ENCODE measurements around the gene BLMH. TPM values are rescaled to one million over a fixed set of nuclear protein-coding genes. Genes with fewer than 3 reads are reported as not detected.

BLMH gene
- total and polyA plus RNA-seq, 2 experiments from 2014 or later = 36.4 to 58.7 TPM

- TF ChIP-seq ZNF462 (CRISPR knock-in tag; IDR thresholded peaks at IDR 0.05) (no peak), ZNF331 (CRISPR knock-in tag; IDR thresholded peaks at IDR 0.05; ENCODE audit: low read depth) (no peak), ETS1 (IDR thresholded peaks at IDR 0.05) (no peak), EZH2 (IDR thresholded peaks at IDR 0.05; ENCODE audit: low read depth, unreplicated experiment) (no peak)
Observed at GRCh38 chr17:30211371-30211770, 80.4 kb downstream of the BLMH start (continued).

- no peaks in the 10 kb centered on the region for H3K79me2 ChIP-seq (replicated peaks; ENCODE audit: insufficient read depth)
- no peaks in the 10 kb centered on the region for H3K4me1 ChIP-seq (ENCODE audit: insufficient read depth)
- H4K20me1 ChIP-seq (replicated peaks; ENCODE audit: insufficient read depth) = no peaks in the 10 kb centered on the region
- Mint-ChIP-seq H3K9me3 (no peaks in the 10 kb centered on the region), H3K27ac (no peak overlapping the region), H3K4me1 (peaks cover 2% of the 10 kb centered on the region; the same call in 1 of the 3 replicates), H3K36me3 (ENCODE audit: low read depth) (no peaks in the 10 kb centered on the region), H3K4me3 (no peak overlapping the region), H3K27me3 (ENCODE audit: insufficient read depth, low read depth, poor library complexity) (peaks cover 3% of the 10 kb centered on the region)
- H3K27me3 ChIP-seq (ENCODE audit: insufficient read depth) = no peaks in the 10 kb centered on the region
- no peaks in the 10 kb centered on the region for H3F3A ChIP-seq (replicated peaks; ENCODE audit: low read depth)
- ATAC-seq = no peak
- H2AFZ ChIP-seq = no peak overlapping the region
- H3K4me3 ChIP-seq = no peak overlapping the region
- H3K36me3 ChIP-seq (ENCODE audit: insufficient read depth) = no peaks in the 10 kb centered on the region
- no peak overlapping the region for H3K27ac ChIP-seq (ENCODE audit: low read depth)
- DNase-seq (ENCODE audit: low spot score) = no peak
- H3K9me2 ChIP-seq (ENCODE audit: insufficient read depth) = no peaks in the 10 kb centered on the region
- no peak overlapping the region for H3K4me2 ChIP-seq
- TF ChIP-seq EZH2 (IDR thresholded peaks at IDR 0.05; ENCODE audit: low read depth, unreplicated experiment) = no peak
- TF ChIP-seq ZNF331 (CRISPR knock-in tag; IDR thresholded peaks at IDR 0.05; ENCODE audit: low read depth) = no peak
- no peak for TF ChIP-seq ETS1 (IDR thresholded peaks at IDR 0.05)
- no peak for TF ChIP-seq CTCF (conservative IDR thresholded peaks at IDR 0.05; ENCODE audit: low read depth in 2 of 2)
- TF ChIP-seq CREB1 (CRISPR knock-in tag; IDR thresholded peaks at IDR 0.05; ENCODE audit: low read depth) = no peak
- TF ChIP-seq REST (IDR thresholded peaks at IDR 0.05; ENCODE audit: unreplicated experiment) = no peak
Observed at GRCh38 chr17:30210901-30211300, 80.8 kb downstream of the BLMH start.
